ENCODE results near the gene GIGYF1. TPM values are rescaled to one million over a fixed set of nuclear protein-coding genes. Genes with fewer than 3 reads are reported as not detected.

Gene GIGYF1
- total RNA-seq, 4 donors from 2014 or later = 16.4 to 21.1 (median 16.6) TPM

DNA sequence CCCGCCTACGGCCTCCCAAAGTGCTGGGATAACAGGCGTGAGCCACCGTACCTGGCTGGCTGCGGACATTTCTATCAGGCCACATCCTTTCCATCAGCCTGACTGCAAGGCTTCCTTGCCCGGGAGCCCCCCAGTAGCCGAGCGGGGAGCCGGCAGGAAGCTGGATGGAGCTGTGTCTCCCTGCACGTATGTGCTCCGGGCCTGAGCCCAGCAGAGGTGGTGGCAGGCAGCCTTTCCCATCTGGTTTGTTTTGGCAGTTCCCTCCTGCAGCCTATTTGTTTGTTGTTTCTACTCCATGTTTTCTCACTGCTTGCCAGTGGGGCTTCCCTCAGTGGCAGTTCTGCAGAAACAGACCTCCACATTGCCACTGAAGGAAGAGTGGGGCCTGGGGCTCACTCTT is 17.3 kb upstream of the GIGYF1 start:
- intact Hi-C loops (cut with DNase I; ENCODE audit: low total_unique reads) (no loop called here), in situ Hi-C loops (cut with MboI; ENCODE audit: low sequenced_read_pairs in 4 of 4) (loop anchor here in 2 of 4 donors (25.0 kb wide), 2 partner anchors 151 to 249 kb away; partner anchors contain the start of genes SLC12A9 (in 1 of the 2), SPACDR (in 1 of the 2) and TRIP6 (in 1 of the 2))
- no peak for ATAC-seq
- TF ChIP-seq CTCF (IDR thresholded peaks at IDR 0.05 in 4 of 5, conservative IDR thresholded peaks at IDR 0.05 in 1 of 5) (no peak), POLR2A (IDR thresholded peaks at IDR 0.05) (no peak)
- Histone ChIP-seq H3K9me3 (no peaks in the 10 kb centered on the region), H3K36me3 (peaks cover 0 to 4% of the 10 kb centered on the region in 2 donors), H3K4me1 (peaks cover 8 to 11% of the 10 kb centered on the region in 2 donors), H3K27me3 (no peaks in the 10 kb centered on the region), H3K27ac (no peak overlapping the region), H3K4me3 (no peak overlapping the region)
- DNase-seq = no peak

- H3K27ac ChIP-seq = no peak overlapping the region
- H3K36me3 ChIP-seq = peaks cover 0 to 4% of the 10 kb centered on the region in 2 donors
- H3K4me1 ChIP-seq = peaks cover 8 to 11% of the 10 kb centered on the region in 2 donors
- ATAC-seq = no peak
- intact Hi-C loops (cut with DNase I; ENCODE audit: low total_unique reads) = no loop called here
- no peak overlapping the region for H3K4me3 ChIP-seq
- in situ Hi-C loops (cut with MboI; ENCODE audit: low sequenced_read_pairs in 4 of 4) = loop anchor here in 2 of 4 donors (25.0 kb wide), 2 partner anchors 152 to 248 kb away; partner anchors contain the start of genes SLC12A9 (in 1 of the 2), SPACDR (in 1 of the 2) and TRIP6 (in 1 of the 2)
- no peak for DNase-seq
- no peaks in the 10 kb centered on the region for H3K9me3 ChIP-seq
- TF ChIP-seq CTCF (IDR thresholded peaks at IDR 0.05 in 4 of 5, conservative IDR thresholded peaks at IDR 0.05 in 1 of 5) (no peak), POLR2A (IDR thresholded peaks at IDR 0.05) (no peak)
- H3K27me3 ChIP-seq = no peaks in the 10 kb centered on the region
Observed at GRCh38 chr7:100710452-100710851, 16.4 kb upstream of the GIGYF1 start.

- Histone ChIP-seq H3K9me3 (no peaks in the 10 kb centered on the region), H3K4me1 (peaks cover 14 to 17% of the 10 kb centered on the region in 2 donors), H3K27me3 (no peaks in the 10 kb centered on the region), H3K27ac (no peak overlapping the region), H3K4me3 (no peak overlapping the region), H3K36me3 (peaks cover 0 to 4% of the 10 kb centered on the region in 2 donors)
- DNase-seq (no peak), ATAC-seq (no peak)
- TF ChIP-seq CTCF (IDR thresholded peaks at IDR 0.05 in 4 of 5, conservative IDR thresholded peaks at IDR 0.05 in 1 of 5) (no peak), POLR2A (IDR thresholded peaks at IDR 0.05) (no peak)
- intact Hi-C loops (cut with DNase I; ENCODE audit: low total_unique reads) = loop anchor here (5.0 to 10.0 kb wide), 4 partner anchors 96 to 349 kb away; partner anchors contain the start of genes ACHE, MOSPD3 and TSC22D4
- in situ Hi-C loops (cut with MboI; ENCODE audit: low sequenced_read_pairs in 4 of 4) = loop anchor here (10.0 to 25.0 kb wide), 4 partner anchors 146 to 246 kb away; partner anchors contain the start of genes SLC12A9 (in 3 of the 4), TRIP6 (in 2 of the 4) and SPACDR (in 1 of the 4)
Observed at GRCh38 chr7:100708395-100708794, 14.3 kb upstream of the GIGYF1 start.

- Histone ChIP-seq H3K4me1 (peaks cover 14 to 17% of the 10 kb centered on the region in 2 donors), H3K9me3 (no peaks in the 10 kb centered on the region), H3K4me3 (peak overlapping the region; percentile 92 to 97 (median 96)), H3K27me3 (no peaks in the 10 kb centered on the region), H3K36me3 (peaks cover 0 to 4% of the 10 kb centered on the region in 2 donors), H3K27ac (peak overlapping the region; percentile 92 to 98 (median 93))
- in situ Hi-C loops (cut with MboI; ENCODE audit: low sequenced_read_pairs in 4 of 4) (loop anchor here (10.0 to 25.0 kb wide), 4 partner anchors 148 to 244 kb away; partner anchors contain the start of genes SLC12A9 (in 3 of the 4), TRIP6 (in 2 of the 4) and SPACDR (in 1 of the 4)), intact Hi-C loops (cut with DNase I; ENCODE audit: low total_unique reads) (loop anchor here (1.0 to 10.0 kb wide), 6 partner anchors 14 to 351 kb away; partner anchors contain the start of genes ACHE, GNB2, MOSPD3 and TSC22D4)
- DNase-seq = no peak
- no peak for ATAC-seq
- TF ChIP-seq CTCF (IDR thresholded peaks at IDR 0.05 in 4 of 5, conservative IDR thresholded peaks at IDR 0.05 in 1 of 5) = no peak
- no peak for TF ChIP-seq POLR2A (IDR thresholded peaks at IDR 0.05)
Observed at GRCh38 chr7:100706672-100707311, 12.7 kb upstream of the GIGYF1 start.
